GM21737 (cell line): Measurements from ENCODE around the gene CDH13.

Experiments
- ATAC-seq: cut with Tn5 transposase; IDR thresholded peaks from one replicate; pipeline ENCODE4 v1.9.1; 2021; ENCODE audit warnings: mild to moderate bottlenecking, moderate library complexity; ENCODE audit not compliant: unreplicated experiment

The CDH13 gene

DNA sequence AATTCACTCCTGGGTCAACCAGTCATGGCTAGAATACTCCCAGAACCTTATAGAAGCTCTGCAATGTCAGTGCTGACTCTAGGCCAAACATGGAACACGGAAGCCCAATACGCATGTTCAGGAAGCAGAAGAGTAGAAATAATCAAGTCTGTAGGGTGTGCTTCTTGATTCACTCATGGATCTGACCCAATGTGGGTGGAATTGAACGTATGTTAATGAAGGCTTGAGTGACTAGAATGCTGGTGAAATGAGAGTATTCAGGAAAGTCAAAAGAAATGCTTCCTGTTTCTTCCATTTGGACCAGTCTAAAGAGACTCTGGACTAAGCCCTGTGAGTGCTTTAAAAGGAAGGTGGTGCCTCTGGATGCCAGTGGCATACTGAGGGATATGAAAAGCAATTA, 395.0 kb downstream of the CDH13 start:
- ATAC-seq = no peak

DNA sequence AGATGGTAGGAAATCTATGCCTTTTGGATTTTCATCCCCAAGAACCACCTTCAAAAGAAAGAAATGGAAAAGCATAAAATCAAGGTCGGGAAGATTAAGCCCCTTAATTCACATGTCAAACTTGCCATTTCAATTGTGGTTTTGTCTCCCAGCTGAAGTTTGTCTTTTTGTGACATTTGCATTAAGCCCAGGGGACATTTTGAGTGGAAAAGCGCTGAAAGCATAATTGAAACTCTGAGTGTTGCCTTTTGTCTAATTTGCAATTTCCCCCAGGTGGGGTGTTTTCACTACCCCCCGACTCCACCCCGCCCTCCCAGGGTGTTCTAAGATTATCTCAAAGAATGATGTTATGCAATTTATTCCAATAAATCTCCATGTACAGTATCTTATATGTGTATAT, 396.2 kb downstream of the CDH13 start:
- no peak for ATAC-seq

DNA sequence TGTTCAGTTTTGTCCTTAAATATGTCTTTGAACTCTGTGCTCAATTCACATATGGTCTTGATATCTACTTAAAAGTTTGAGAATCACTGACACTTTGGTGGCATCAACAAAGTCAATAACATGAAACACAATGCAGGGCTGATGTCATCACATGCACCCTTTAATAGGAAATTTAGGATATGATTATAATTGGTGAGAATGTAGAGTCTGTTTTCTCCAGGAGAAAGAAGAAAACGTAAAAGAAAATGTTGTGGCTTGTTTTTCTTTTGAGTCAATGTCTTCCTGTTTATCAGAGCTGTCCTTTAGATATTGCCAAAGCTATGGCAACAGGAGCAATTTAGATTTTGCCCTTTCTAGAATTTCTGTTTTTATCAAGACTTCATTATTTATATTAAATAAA, 396.9 kb downstream of the CDH13 start:
- no peak for ATAC-seq

DNA sequence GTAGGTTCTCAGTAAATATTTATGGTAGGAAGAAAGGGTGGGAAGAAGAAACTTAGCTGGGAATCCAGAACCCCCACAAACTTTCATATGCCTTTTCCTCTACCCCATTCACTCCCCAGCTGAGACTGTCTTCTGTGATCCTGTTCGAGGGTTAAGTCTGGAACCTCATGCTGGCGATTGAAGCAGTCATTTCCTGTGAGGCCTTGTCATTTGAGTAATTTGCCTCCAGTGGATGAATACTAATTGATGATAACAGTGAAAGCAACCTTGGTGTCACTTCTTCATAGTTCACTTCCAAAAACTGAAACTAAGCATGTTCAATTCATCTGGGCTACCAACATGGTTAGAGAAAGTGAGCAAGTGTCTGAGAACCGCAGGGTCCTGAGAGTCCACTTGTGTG, 401.2 kb downstream of the CDH13 start:
- ATAC-seq = no peak

DNA sequence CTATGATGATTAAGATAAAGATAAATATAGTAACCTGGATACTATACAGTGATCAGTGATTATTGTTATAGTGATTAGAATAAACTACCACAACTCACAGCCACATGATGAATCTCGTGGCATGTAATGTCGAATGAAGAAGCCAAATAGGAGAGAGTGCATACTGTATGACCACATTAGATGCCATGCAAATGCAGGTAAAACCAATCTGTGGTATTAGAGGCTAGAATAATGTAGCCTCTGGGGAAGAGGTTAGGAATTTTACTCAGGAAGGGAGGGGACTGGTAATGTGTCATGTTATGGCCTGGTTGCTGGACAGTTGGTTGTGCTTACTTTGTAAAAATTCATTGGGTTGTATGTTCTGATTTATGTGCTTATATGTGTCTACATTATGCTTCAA, 402.7 kb downstream of the CDH13 start:
- no peak for ATAC-seq

DNA sequence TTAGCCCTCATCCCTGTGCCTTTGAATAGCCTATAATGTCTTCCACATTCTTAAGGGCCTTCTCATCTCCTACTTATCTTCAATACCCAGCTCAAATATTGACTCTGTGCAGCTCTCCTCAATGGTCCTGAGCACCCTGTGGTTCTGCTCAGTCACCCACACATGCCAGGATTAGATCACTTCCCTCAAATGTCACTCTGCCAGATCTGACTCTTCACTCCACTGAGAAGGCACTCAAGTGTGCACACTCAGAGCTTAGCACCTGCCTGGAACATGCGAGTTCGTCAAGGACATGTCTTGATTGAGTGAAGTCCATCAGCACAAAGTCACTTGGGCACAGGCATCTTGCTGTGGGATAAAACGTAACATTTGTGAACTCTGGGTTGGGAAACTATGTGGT, 404.8 kb downstream of the CDH13 start:
- no peak for ATAC-seq

DNA sequence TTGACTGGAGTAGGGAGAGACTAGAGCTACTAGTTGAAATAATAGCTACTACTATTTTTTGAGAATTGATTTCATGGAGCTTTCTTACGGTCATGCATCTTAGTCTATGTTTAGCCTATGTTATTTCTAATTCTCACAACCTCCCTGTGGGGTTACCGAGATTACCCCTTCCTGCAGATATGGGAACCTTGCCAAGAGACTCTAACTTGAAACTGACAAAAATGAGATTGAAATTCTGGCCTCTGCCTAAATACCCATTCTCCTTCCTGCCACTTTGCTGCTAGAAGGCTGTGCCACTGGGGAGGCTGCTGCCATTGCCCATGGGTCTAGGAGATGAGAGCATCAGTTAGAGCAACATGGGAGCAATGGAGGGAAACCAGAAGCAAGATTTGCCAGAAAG, 410.3 kb downstream of the CDH13 start:
- no peak for ATAC-seq

DNA sequence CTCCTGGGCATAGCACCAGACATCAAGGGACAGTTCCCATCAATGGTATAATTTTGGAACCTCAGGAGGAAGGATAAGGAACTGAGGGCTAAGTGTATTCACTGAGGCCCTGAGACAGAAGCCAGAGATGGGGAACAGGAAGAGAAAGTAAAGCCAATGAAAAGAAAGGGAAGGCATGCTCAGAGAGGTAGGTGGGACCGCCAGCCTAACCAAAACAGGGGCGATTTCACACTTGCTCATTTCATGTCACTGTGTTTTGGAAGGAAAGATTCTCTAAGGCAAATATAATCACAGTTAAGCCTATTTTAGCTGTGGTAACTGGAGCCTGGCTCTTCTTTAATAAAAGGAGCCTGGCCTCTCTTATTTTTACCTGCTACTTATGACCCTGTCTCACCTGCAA, 411.1 kb downstream of the CDH13 start:
- ATAC-seq = no peak

DNA sequence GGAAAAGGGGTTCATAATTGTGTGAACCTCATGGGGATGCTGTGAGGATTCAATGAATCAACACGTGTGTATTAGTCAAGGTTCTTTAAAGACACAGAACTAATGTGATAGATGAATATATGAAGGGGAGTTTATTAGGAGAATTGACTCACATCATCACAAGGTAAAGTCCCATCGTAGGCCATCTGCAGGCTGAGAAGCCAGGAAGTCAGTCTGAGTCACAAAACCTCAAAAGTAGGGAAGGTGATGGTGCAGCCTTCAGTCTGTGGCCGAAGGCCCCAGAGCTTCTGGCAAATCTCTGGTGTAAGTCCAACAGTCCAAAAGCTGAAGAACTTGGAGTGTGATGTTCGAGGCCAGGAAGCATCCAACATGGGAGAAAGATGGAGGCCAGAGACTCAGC, 413.4 kb downstream of the CDH13 start:
- no peak for ATAC-seq

DNA sequence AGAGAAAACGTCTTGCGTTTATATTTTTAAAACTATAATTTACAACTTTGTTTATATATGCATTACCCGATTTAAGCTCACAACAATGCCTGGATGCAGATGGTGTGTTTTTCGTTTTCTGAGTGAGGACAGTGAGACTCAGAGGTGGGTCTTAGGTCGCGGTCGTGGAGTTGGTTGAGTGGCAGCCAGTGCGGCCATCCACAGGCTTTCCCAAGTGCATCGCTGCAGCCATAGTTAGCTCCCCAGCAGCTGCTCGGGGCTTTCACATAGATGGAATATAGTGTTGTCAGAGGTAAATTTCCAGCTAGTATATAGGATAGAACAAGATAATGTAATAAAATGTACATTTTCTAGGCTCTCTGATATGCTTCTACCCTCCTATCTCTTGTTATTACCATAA, 417.8 kb downstream of the CDH13 start:
- ATAC-seq = no peak

DNA sequence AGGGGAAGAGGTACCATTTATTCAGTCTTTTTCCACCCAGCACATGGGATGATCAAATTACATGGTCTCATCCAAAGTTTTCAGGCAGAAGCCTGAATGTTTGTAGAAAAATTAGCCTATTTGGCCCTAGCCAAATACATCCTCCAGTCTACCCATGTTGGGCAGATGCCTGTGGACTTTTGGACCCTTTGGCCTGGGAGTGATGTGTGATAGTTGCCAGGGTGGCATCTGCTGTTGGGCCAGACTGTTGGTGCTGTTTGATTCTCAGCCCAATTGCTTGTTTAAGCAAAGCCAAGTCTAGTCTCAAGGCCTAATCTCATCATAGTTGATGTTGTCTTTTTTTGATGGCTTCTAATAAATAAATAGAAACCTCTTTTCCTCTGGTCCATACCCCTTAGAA, 419.0 kb downstream of the CDH13 start:
- no peak for ATAC-seq

DNA sequence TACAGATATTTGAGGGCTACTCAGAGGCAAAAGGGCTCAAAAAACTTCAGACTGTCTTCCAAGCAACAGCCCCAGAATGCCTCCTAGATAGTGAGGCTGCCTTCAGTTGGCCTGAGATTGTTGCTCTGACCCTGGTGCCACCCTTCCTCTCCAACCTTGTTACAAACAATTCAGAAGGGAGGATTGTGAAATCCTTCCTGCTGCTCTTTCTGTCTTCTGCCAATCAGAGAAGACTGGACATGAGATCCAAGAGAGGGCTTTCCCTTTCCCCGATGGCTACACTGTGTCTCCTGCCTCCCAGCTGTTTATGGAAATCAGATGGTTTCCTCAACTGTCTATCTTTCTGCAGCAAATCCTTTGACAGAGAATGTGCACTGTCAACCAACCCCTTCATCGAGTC, 419.9 kb downstream of the CDH13 start:
- ATAC-seq = no peak

DNA sequence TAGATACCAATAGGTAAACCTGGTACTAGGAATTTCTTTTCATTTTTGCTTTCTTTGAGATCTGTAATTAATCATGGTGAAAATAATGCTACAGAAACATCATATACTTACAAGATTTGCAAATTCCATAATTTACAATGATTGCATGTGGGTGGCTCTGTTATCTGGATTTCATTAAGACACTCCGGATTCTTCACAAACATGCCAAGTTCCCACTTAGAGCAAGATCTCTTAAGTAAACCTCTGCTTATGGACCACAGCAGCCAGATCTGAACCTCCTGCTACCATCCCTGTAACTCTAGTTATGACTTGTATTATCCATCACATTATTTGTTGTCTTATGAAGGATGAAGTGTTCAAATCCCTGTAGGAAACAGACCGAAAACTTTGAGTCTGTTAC, 424.7 kb downstream of the CDH13 start:
- no peak for ATAC-seq

DNA sequence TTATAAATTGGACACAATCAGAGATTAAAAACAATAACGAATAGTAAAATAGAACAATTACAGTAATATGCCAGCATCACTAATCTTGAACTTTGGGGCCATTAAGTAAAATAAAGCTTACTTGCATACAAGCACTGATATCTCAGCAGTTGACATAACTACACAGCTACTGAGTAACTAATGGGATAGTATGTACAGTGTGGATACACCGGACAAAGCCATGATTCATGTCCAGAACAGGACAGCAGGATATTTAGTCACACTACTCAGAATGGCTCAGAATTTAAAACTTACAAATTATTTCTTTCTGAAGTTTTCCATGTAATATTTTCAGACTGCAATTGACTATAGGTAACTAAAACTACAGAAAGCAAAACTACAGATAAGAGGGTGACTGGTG, 427.5 kb downstream of the CDH13 start:
- no peak for ATAC-seq

DNA sequence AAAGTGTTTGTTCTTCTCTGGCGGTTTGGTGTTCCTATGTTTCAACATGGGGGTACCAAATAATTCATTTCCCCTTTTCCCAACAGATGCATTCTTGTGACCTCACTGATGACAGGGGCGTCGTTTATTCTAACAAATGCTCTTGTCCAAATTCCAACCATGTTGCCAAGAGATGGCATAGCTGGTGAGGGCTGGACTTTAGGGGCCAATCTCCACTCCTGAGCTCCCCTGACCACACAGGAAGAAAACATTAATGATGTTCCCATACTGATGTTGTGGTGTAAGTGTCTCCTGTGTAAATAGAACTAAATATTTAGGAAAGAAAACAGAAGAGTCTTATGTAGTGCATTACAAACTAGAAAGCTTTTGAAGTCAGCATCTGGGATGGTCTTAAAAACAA, 431.6 kb downstream of the CDH13 start:
- ATAC-seq = no peak

DNA sequence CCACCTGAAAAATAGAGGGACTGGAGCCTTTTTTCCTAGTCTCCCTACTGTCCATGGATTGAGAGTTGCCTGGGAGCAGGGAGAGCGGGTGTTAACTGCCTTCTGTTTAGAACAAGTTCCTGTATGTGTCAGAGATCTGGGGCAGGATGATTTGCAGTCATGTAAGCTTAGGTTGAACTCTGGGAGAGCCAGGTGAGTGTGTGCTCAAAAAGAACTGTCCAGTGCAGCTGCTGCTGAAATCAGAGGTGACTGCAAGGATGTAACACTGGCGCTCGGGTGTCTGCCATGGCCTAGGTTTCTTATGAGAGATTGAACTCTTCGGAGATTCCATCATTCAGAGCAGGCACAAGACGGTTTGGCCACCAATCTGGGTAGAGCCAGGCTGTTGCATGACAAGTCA, 432.5 kb downstream of the CDH13 start:
- ATAC-seq = no peak

DNA sequence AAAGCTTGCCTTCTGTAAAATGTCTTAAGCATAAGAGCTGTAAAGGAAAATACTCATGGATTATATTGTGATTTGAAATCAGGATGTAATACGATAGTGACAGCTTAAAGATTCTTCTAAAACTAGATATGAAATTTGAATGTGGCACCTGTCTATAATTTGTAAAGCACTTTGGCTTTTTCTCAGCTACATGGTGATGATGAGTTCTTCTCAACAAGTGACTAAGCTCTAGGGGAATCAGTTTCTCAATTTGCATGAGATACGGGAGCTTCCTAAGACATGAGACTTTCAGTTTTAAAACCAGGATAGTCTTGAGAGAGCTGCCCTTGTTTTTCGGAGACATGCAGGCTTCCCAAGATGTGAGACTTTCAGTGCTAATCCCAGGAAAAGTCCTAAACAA, 439.2 kb downstream of the CDH13 start:
- no peak for ATAC-seq

DNA sequence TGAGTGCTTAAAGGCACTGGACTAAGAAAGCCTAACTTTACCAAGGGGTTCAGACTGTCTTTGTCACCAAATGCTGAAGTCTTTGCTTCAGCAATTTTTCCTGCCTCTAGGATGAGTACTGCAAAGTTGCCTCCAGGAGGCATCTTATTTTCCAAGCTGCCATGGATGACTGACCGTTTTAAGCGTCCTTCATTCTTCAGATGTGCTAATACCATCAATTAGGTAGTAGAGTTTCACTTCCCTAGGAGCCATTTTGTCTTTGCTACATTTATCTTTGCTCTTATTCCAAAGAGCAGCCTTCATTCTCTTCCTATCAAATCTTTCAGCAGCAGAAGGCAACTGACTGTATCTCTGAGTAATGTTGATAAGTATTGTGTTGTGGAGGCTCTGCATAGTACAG, 440.1 kb downstream of the CDH13 start:
- ATAC-seq = no peak

DNA sequence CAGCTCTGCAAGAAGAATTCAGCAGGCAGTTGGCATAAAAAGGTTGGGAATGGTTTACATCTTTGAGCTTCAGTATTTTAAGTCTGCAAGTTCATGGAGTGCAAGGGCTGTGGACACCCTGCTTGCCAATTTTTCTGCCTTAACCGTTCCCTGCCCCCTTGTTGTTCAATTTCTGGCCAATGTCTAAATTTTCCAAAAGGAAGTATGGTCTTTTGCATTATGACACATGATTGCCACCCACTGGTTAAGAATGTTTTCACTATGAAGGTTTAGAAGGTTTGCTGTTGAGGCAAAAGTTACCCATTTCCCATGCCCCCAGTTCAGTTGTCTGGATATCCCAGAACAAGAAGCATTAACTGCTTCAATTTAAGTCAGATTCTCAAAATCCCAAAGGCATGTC, 441.9 kb downstream of the CDH13 start:
- ATAC-seq = no peak

DNA sequence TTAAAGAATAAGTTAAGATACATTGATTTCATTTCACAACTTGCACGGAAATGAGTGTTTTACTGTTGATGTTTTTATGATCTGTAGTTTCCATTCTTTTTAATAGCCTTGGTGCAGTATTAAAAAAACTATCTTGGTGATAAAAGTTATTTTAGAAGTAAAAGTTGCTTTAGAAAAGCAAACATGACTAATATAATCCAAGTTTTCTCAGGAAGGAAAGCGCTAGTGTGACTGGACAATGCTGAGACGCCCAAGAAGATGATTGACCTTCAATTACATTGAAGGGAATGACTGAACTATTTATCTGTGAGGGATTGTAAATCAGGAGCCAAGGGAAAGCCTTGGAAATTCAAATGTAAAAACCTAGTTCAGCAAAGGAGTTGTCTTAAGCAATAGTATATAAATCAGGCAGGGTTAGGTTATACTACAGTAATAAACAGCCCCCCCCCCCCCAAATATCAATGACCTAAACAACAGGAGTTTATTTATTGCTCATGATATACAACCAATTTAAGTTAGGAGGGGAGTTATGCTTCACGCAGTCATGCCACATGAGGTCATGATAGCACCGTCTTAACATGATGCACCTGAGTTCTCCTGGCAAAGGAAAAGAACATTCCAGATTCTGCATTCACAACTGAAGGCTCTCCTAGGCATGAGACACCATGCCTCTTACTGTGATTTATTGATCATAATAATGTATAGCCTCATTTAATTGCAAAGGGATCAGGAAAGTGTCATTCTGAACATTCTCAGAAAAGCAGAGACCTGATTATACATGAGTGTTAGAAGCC, 443.8 kb downstream of the CDH13 start:
- no peak for ATAC-seq

DNA sequence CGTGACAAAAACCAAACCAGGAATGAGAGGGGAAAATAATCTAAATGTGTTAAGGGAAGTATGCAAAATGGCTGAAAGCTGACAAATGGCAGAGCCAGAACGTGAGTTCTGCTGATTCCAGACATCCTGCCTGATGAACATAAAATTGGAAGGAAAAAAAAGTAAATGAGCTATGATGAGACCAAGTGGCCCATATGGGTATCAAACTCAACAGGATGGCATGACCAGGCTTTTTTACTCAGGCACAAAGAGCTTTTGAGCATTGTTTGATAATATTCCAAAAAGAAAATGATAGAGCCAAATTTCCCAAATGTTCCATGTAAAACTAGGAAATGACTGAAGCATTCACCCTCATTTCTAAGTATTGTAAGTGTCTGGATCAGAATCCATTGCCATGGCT, 449.2 kb downstream of the CDH13 start:
- no peak for ATAC-seq

DNA sequence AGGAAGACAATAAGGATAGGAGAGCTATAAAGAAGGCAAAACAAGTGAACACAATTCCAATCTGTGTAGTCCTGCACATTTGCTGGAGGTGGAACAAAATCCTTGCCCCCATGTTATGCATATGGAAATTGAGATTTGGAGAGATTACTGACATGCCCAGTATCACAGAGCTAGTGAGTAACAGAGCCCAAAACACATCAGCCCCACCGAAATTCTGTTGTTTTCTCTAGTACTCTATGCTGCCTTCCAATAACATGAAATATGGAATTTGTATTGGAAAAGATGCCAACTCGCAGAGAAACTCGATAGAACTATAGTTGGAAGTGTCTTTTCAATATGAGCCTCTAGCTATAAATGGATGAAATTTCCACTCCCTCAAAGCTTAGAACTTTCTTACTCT, 456.6 kb downstream of the CDH13 start:
- ATAC-seq = no peak

DNA sequence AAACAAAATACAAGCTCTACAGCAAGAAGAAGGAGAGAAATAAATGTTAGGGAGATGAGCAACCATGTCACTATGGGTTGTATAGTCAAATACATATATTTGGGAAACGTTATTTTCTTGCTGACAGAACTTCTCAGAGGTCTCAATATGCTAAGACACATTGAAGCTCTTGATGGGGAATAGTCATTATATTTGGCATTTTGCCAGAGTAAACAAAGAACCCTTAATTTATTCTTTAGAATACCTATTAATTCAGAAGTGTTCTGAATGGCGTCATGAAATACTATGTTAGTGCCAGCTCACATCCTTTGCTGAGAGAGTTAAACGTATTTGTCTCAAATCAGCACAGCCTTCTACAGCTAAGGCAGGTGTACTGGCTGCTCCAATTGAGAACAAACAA, 458.9 kb downstream of the CDH13 start:
- ATAC-seq = no peak
